SU-DHL-6 (cell line): ENCODE data around the gene PPP1R7.

Experiments
- CTCF ChIP-seq: fragments of 200-600 bp; sonication (generic); IDR thresholded peaks from one replicate; pipeline ENCODE4 v1.5.1; 2017; ENCODE audit warnings: antibody characterized with exemption, mild to moderate bottlenecking, low read length, moderate library complexity; ENCODE audit not compliant: insufficient read depth, poor library complexity, severe bottlenecking
- EZH2phosphoT487 ChIP-seq: fragments of 200-600 bp; sonication (generic), shearing (Covaris generic); conservative IDR thresholded peaks from 2 replicates; pipeline ENCODE4 v1.6.1; 2018; ENCODE audit warnings: mild to moderate bottlenecking, antibody characterized with exemption, low read length, moderate library complexity, mixed read lengths

DNA sequence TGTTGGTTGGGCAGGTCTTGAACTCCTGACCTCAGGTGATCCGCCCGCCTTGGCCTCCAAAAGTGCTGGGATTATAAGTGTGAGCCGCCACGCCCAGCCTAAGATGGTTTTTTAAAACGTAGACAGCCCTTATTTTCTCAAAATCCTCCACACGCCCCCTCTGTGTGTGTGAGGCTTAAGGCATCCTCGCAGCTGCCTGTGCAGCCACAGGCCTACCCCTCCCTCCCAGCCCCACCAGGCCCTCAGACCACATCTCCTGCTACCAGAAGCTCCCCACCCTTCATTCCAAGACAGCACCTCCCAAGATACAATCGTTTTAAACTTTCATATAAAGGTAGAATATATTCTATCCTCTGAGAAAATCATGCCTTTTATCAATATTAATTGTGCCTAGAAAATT, 43.0 kb downstream of the PPP1R7 start:
- TF ChIP-seq CTCF (no peak), EZH2phosphoT487 (no peak)
